Effector CD8-positive, alpha-beta T cell (primary cell): ENCODE data around the gene TSC22D4.
"Not testable (repeated sequence)": the region's sequence is repeated elsewhere in the genome, so short reads cannot be mapped to it uniquely, and the experiment has no call there.

Experiments used
- DNase-seq: peaks from one replicate; lab custom pipeline; 2025; lab: John Stamatoyannopoulos, UW

The TSC22D4 gene

DNA sequence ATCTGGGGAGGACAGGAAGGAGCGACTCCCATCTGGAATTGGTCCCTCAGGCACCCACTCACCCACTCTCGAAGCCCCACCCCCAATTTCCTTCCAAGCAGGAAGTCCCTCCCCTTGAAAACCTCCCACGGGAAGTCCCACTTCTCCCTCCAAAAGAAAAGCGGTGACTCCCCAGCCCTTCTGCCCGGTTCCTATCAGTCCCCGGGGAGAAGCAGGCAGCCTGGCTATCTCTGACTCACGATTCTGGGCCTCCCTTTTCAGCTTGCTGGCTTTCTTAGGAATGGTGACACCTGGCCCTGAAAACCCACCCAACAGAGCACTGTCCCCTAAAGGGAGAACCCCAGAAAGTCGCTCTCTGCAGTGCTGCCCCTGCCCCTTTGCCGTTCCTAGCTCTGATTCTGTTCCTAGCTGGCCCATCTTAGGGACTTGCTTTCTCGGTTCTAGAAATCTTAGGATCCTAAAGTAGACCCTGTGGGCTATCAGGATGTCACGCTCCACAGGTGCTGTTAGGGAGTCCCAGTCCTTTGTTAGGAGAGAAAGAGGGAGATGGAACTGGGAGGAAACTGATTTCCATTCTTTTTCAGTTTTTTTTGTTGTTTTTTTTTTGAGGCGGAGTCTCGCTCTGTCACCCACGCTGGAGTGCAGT, 6.0 kb downstream of the TSC22D4 start:
- DNase-seq, result peak; percentile 15

DNA sequence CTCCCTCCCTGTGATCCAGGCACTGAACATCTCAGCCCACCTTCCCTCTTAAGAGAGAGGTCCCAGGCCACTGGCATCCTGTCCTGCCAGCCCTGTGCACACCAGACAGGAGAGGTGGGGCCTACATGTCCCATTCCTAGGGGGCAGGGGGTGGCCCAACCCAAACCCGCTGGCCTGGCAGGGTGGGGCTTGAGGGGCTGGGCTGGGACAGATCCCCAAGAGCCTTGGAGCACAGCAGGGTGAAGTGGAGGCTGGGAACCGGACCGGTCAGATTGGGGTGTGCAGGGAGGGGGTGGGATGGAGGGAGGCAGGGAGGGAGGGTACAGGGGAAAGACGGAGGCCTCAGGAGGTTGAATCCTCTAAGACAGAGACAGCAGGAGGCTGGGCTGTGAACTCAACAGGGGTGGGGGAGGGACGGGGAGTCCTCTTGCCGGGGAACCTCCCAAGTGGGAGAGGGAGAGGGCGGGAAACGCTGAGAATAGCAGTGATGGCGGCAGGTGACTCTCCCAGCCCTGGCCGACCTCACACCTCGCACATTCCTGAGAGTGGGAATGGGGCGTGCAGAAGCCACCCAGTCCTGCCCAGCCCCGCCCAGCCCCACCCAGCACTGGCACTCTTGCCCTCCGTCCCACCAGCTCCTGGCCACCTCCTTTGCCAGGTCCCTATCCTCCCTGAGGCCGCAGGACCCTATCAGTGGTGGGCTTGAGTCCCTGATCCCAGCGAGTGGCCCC, 6.7 kb downstream of the TSC22D4 start:
- no peak for DNase-seq

- DNase-seq, result no peak
These were observed 8.0 kb downstream of the TSC22D4 start for GRCh38 chr7:100471021-100471420.

- peak; percentile 69 for DNase-seq
These were observed 9.6 kb downstream of the TSC22D4 start for GRCh38 chr7:100469227-100470044.

- DNase-seq, result no peak
These were observed 11.2 kb downstream of the TSC22D4 start for GRCh38 chr7:100467638-100468373.

GRCh38 chr7:100466653-100467605, 12.1 kb downstream of the TSC22D4 start:
- DNase-seq, result no peak

DNA sequence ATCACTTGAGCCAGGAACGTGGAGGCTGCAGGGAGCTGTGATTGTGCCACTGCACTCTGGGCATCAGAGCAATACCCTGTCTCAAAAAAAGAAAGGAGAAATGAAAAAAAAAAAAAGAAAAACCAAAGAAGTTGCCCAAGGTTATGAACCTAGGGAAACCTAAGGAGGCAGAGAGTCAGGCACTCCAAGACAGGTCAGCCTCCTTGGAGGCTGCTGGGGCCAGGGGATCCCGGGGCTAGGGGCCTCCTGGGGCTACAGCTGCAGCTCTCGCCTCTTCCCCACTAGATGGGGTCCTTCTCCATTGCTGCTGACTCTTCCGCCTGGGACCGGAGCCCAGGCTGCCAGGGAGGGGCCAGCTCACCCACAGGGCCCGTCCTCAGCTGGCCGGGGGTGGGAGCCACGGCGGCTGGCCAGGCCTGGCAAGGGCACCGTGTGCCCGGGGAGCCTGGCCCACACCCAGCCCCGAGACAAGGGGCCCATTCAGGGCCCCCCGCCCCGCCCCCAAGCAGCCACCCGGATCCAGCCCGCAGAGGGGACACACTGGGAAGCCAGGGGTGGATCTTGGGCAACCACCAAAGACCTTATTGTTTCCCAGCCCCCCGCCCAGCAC, 13.2 kb downstream of the TSC22D4 start:
- DNase-seq, result no peak

DNA sequence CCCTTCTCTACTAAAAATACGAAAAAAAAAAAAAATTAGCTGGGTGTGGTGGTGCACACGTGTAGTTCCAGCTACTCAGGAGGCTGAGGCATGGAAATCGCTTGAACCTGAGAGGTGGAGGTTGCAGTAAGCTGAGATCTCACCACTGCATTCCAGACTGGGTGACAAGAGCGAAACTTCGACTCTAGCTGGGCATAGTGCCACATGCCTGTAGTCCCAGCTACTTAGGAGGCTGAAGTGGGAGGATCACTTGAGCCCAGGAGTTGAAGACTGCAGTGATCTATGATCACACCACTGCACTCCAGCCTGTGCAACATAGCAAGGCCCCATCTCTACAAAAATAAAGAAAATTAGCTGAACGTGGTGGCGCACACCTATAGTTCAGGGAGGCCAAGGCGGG, 13.7 kb downstream of the TSC22D4 start:
- DNase-seq, result no peak

DNA sequence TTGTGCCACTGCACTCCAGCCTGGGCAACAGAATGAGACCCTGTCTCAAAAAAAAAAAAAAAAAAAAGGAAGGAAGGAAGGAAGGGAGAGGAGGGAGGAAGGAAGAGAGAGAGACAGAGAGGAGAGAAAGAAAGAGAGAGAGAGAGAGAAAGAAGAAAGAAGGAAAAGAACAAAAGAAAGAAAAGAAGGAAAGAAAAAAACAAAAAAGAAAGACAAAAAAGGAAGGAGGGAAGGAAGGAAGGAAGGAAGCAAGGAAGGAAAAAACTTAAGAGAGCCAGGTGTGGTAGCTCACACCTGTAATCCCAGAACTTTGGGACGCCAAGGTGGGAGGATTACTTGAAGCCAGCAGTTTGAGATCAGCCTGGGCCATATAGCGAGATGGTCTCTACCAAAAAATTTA, 14.2 kb downstream of the TSC22D4 start:
- DNase-seq, result no peak

- DNase-seq, result no peak
These were observed 14.8 kb downstream of the TSC22D4 start, which contains the start of gene SPACDR for GRCh38 chr7:100464210-100464660. Gene SPACDR (minus strand): TSS chr7:100464260. CDS start chr7:100464025, 235 bp downstream.

DNA sequence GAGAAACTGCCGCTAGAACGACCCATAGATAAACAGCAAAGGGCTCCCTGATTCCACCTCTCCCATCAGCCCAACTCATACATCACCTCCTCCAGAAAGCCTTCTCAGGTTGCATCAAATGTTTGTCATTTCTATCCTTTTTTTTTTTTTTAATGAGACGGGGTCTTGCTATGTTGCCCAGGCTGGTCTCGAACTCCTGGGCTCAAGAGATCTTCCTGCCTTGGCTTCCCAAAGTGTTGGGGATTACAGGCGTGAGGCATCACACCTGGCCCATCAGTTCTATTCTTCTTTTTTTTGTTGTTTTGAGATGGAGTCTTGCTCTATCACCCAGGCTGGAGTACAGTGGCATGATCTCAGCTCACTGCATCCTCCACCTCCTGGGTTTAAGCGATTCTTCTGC, 22.0 kb downstream of the TSC22D4 start:
- DNase-seq, result no peak

DNA sequence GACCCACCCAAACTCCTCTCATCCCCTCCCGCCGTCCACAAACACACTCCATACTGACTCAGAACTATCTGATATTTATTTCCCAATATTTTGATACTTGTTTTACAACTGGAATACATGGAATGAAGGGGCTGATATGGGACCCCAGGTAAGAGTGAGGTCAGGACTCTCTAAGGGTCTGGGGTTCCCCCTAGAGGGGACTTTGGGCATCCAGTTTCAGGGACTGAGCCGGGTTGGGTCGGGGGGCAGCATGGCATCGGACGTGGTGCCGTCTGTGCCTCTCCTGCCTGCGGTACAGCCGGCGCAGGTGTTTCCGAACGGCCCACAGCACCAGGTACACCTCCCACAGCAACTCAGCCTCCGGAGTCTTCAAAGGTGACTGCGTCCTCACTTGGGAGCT, 22.5 kb downstream of the TSC22D4 start:
- no peak for DNase-seq

DNA sequence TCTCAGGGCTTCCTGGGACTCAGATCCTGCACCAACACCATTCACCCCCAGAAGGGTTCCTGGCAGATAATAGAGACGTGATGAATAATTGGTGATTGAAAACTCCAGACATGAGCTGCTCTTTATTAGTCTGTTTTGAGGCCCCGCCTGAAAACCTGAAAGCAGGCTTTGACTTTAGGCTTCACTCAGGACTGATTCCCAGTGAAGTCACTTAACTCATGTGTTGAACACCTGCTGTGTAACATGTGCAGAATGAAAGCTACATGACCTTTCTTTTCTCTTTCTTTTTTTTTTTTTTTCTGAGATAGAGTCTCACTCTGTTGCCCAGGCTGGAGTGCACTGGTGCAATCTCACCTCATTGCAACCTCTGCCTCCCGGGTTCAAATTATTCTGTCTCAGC, 23.8 kb downstream of the TSC22D4 start:
- DNase-seq, result no peak

DNA sequence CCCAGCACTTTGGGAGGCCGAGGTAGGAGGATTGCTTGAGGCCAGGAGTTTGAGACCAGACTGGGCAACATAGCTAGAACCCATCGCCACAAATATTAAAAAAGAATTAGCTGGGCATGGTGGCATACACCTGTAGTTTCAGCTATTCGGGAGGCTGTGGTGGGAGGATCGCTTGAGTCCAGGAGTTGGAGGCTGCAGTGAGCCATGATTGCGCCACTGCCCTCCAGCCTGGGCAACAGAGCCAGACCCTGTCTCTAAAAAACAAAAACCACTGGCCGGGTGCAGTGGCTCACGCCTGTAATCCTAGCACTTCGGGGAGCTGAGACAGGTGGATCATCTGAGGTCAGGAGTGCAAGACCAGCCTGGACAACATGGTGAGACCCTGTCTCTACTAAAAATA, 25.2 kb downstream of the TSC22D4 start:
- DNase-seq, result not testable (repeated sequence)

- no peak for DNase-seq
These were observed 26.5 kb downstream of the TSC22D4 start for GRCh38 chr7:100452513-100452912.

GRCh38 chr7:100449190-100449795, 29.7 kb downstream of the TSC22D4 start:
- DNase-seq, result no peak

DNA sequence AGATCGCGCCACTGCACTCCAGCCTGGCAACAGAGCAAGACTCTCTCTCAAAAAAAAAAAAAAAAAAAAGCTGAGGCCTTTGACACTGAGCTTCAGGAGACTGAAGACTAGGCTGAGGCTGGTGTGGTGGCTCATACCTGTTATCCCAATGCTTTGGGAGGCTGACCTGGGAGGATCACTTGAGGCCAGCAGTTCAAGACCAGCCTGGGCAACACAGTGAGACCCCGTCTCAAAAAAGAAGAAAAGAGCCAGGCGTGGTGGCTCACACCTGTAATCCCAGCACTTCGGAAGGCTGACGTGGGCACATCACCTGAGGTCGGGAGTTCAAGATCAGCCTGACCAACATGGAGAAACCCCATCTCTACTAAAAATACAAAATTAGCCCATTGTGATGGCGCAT, 31.7 kb downstream of the TSC22D4 start:
- not testable (repeated sequence) for DNase-seq

DNA sequence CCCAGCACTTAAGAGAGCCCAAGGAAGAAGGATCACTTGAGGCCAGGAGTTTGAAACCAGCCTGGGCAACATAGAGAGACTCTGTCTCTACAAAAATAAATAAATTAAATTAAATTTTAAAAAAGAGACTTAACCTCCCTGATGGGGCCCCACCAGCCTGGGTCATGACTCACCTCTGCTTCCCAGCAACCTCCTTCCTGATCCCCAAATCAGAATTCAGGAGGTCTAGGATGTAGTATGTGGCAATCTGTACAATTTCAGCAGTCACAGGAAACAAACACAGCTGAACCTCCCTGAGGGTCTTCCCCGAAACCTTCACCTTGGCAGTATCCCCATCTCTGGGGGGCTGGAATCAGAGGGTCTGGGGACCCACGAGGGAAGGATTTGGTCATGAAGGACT, 33.0 kb downstream of the TSC22D4 start:
- no peak for DNase-seq

- DNase-seq, result no peak
These were observed 34.4 kb downstream of the TSC22D4 start for GRCh38 chr7:100444311-100445278.
